NOMO-1 treated with DMSO at 0.1 percent for 48 hours (cell line): ENCODE data around the gene IL2RA.
"Not testable (repeated sequence)": the region's sequence is repeated elsewhere in the genome, so short reads cannot be mapped to it uniquely, and the experiment has no call there.

ENCODE experiments used
- DNase-seq: peaks from one replicate; lab custom pipeline; 2025; ENCODE audit not compliant: unreplicated experiment; lab: John Stamatoyannopoulos, UW

IL2RA gene

DNA sequence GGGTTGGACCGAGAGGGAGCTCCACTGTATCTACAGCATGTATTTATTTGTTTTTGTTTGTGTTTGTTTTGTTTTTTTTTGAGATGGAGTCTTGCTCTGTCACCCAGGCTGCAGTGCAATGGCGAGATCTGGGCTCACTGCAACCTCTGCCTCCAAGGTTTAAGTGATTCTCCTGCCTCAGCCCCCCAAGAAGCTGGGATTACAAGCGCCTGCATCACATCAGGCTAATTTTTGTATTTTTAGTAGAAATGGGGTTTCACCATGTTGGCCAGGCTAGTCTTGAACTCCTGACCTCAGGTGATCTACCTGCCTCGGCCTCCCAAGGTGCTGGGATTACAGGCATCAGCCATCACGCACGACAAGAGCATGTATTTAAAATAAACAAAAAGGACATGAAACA, 18.8 kb downstream of the IL2RA start:
- not testable (repeated sequence) for DNase-seq

DNA sequence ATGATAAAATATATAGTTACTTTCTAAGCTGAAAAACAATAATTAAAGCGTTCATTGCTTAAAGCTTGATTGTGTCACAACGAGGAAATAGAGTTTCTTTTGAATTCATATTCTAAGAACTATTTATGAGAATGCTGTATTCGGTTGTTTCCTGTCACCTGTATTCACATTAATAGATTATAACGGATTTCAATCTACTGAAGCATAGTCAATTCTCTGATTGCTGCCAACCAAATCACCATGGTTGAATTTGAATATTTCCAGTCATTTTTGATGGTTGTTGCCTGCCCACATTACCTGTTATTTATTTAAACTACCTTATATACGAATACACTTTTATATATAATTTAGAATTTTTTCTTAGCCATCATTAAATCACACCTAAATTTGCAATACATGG, 22.0 kb downstream of the IL2RA start:
- no peak for DNase-seq

DNA sequence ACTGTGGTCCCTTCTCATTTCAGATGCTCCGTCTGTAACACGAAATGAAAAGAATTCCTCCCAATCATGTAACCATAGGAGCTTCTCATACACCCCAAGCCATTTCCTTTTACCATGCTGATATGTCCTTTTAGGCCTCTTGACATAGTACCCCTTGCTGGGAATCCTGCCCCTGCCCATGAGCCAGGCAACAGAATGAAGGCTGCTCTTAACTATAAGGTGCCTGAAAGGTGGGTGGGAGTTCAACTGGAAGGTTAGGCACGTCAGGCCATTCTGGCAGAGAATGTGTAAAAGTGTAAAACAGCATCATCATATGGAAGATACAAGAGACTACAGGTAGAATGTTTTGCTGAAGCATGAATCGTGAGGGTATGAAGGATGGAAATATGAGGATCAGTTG, 22.5 kb downstream of the IL2RA start:
- DNase-seq: no peak

DNA sequence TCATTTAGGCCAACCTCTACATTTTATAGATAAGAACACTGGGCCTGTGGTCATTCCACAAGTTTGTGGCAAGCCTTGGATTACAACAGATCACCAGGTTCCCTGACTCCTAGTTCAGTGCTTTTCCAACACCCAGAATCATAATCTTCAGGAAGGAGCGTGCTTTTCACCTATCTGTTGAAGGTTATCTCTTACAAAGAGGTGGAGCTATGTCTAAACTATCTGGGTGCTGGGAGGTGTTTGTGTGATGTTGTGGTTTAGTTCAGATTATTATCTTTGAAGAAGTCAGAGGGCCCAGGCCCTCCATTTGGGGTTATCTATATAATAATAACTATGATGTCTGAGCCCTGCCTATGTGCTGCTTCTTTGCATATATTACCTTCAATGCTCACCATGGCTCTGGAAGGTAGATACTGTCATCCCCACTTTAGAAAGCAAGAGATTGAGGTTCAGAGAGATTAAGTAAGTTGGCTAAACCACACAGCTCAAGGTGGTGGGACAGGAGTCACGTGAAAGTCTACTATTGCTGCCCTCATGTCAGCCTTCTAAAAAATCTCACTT, 24.0 kb downstream of the IL2RA start:
- no peak for DNase-seq

DNA sequence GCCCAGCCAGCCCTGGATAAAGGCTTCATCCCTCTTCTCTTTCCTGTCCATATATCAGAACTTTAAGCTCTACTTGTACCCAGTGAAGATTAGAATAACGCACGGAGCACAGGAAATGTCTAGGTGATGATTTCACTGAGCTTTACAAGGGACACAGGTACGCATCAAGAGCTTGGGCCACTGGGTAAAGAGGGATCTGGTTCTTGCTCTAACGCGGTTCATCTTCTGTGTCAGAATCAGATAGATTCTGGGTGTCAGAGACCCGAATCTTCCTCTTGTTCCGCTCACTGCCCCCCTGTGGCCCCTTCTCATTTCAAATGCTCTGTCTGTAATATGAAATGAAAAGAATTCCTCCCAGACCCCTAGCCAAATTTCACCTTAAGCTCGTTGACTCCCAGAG, 24.7 kb downstream of the IL2RA start:
- no peak for DNase-seq

DNA sequence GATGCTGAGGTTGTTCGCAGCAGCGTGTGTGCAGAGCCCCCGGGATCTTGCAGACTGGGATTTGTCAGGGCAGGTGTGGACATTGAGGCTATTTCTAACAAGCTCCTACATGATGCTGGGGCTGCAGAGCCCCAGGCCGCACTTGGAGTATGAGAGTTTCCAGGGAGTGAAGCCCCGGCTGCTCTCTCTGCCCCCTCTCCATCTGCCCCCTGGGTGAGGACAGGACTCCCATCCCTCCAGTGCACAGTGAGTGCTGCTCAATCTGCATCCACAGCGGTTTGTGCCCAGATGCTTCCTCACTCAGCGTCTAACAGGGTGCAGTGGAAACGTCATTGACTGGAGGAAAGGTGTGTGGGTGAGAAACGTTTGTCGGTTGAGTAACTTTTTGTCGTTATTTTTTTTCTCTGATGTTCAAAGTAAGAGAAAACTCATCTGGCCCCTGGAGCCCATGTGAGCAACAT, 25.3 kb downstream of the IL2RA start:
- no peak for DNase-seq

DNA sequence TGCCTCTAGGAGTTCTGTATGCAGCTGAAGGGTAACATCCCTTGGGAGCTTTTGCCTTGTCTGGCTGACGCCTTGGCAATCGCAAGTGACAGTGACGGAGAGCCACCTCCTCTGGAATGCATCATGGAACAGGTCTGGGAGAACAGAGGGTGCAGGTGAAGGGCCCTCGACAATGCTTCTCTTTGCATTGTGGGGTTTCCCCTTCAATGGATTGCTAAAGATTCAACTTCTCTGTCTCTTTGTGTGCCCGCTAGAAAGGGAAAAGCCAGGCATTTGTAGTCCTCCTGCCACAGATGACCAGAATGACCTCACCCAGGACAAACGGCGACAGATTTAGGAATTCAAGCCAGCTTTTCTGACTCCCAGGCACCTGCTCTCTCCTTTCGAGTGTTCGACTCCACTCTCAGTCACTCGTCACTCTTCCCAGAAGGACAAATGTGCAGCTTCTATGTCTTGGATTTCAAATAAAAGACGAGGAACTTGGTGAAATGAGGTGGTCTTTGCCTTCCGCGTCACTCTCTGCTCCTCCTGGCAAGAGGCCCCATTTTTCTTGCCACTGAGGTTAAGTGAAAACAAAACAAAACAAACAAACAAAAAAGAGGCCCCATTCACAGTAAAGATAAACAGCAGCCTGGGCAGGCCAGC, 26.1 kb downstream of the IL2RA start:
- no peak for DNase-seq

DNA sequence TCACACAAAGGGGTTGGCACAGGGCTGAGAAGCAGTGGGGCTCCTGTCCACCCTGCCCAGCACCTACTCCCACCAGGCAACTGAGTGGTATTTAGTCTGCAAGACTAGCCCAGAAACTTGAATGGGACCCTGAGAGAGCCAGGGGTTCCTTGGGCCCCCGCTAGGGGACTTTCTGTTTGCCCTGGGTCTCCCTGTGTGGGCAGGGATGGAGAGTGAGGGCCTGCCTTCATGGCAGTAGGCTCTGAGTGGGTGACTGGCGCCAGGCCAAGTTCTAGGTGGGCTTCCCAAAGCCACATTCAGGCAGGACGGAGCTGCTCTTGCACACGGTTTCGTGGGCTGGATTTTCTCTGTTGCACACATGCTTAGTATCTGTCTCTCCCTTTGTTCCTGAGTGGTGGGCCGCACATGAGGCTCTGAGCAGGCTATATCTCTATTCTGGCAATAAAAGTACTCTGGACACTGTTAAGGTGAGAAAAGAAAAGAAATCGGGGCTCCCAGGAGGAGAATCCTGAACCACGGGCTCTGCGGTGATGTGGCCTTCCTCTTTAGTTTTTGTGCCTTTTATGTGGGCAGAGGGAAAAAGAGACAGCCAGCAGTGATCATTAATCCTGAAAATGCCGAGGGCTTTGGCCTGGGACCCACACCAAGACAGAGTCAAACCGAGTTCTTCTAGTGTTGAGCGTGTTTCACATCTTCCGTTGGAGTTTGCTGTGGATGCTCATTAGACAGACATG, 26.9 kb downstream of the IL2RA start:
- DNase-seq: no peak

DNA sequence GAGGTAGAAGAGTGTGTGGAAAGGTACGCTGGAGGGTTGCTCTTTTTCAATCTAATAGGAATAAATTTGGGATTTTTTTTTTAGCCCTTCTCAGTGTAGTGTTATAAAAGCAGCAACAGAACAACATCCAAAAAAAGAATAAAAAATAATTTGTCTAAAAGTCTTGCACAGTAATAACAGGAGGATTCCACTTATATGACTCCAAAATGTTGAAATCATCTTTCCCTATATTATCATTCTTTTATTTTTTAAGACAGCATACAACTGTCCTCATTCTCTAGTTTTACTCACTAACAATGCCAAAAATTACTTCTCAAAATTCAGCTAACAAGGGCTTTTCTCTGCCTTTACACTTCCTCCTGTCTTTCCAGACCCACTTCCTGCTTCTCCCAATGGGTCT, 27.8 kb downstream of the IL2RA start:
- DNase-seq: no peak

DNA sequence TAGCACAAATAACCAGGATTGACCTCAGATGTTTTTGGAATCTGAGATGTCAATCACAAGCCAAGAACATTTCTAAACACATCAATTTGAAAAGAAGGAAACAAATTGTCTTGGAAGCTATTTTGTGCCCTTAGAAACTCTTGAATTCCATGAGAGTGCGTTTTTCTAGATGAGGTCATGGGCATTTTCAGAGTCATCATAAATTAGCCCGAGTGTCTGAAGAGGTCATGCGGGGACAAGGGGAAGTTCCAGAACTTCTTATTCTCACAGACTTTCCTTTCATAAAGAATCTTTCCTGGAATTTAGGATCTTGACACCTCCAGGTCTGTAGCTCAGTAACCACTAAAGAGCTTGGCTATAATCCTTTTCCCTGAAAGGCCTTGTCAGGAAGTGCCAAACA, 28.2 kb downstream of the IL2RA start:
- DNase-seq: peak; percentile 31

DNA sequence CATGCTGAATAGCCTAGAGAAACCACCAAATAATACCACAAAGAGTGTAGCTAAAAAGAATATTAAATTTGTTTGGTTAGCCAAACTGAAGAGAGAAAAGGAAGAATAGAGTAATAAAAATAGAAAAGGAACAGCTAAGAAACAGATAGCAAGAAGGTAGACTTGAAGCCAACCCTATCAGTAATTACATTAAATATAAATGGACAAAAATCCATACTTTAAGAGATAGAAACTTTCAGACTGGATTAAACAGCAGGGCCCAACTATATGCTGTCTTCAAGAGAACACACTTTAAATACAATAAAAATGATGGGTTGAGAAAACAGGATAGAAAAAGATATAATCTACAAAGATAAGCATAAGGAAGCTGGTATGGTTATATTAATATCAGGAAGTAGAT, 31.2 kb downstream of the IL2RA start:
- no peak for DNase-seq

DNA sequence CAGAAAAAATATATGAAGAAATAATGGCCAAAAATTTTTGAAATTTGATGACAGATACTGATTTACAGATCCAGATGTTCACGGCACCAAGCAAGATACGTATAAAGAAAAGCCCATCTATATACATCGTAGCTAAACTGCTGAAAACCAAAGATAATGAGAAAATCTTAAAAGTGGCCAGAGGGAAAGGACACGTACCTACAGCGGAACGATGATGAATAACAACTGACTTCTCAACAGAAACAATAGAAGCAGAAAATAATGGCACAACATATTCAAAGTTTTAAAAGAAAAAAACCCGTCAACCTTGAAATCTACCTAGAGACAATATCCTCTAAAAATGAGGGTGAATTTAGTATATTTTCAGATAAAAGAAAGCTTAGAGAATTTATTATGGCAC, 31.9 kb downstream of the IL2RA start:
- DNase-seq: no peak

DNA sequence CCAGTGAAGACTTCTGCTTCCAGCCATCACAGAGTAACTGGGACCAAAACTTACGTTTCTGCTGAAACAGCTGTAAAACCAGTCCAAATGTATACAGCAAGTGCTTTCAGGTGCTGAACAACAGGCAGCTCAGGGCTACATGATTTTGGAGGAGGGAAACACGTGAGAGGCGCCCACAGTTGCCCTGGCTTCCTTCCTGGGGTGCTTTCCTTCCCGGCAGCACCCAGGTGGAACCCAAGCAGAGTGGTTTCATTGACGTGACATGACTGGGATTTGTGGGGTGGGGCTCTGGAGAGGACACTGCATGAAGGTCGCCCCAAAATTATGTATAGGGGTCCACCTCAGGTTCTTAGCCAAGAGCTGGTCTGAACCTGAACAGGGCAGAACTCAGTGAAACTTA, 34.2 kb downstream of the IL2RA start:
- DNase-seq: no peak

DNA sequence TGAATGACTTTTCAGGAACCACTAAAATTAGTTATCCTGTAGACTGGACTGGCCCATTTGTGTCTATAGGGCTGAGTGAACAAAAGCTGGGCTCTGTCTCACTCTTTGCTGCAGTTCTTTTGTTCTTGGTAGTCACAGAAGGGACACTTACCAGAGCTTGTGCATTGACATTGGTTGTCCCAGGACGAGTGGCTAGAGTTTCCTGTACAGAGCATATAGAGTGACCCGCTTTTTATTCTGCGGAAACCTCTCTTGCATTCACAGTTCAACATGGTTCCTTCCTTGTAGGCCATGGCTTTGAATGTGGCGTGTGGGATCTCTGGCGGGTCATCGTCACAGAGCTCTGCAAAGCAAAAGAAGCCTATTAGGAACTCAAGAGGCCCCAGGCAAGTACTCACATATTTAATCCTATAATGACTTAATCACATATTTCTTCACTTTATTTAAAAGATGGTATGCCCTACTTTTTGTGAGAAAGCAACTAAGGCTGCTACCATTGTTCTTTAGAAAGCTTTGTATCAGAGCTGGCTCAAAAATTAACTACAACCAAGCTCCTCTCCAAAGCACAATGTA, 36.4 kb downstream of the IL2RA start:
- DNase-seq: no peak

DNA sequence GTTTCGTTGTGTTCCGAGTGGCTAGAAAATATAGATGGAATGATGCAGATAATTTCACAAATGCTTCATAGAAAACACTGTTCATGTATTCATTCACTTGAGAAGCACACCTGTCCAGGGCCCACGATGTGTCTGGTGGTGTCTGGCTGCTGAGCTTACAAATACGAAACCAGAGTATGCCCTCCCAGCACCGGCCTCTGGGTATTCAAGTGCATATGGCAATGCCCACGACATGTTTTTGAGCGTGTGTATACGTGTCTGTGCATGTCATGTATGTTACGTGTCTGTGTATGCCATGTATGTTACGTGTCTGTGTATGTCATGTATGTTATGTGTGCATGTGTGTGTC, 37.9 kb downstream of the IL2RA start:
- no peak for DNase-seq

DNA sequence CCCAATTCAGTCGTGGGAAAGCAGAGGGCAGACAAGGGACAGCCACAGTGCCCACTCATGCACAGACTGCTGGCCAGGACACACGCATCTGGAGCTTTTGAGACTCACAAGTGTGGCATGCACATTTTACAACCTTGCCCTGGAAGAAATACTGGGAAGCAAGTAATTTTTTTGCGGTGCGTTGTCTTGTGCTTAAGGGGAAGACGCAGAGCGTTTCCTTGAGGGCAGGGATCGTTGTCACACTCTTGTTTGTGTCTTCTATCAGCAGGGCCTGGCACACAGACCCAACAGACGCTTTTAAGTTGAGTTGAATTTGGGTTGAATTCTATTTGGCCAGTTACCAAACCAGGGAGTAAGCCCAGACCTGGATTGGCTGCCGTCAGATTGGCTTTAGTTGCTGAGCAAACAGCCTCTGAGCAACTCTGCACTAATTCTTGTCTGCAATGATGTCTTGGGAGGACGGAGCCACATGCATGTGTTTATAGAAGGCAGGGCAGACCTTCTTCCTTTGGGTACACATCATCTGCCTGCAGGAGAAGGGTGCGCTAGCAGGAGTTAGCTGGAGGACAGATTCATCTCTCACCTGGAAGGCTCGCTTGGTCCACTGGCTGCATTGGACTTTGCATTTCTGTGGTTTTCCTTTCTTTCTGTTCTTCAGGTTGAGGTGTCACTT, 38.4 kb downstream of the IL2RA start:
- no peak for DNase-seq

DNA sequence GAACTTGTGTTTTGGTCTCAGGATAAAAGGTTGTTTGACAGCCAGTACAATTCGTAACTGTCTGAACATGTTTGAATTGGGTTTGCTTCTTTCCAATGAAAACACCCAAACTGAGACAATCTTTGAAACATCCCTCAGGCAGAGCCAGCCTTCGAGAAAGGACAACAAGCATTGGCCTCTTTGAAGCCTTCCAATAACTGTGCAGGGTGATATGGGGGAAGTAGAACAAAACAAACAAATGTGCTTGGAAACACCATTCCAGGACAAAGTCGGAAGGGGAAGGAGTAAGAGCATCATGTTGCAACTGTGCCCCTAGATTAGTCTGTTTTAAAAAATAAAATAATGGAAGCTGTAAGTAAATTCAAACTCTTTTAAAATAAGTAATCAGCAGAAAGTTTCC, 39.5 kb downstream of the IL2RA start:
- no peak for DNase-seq

DNA sequence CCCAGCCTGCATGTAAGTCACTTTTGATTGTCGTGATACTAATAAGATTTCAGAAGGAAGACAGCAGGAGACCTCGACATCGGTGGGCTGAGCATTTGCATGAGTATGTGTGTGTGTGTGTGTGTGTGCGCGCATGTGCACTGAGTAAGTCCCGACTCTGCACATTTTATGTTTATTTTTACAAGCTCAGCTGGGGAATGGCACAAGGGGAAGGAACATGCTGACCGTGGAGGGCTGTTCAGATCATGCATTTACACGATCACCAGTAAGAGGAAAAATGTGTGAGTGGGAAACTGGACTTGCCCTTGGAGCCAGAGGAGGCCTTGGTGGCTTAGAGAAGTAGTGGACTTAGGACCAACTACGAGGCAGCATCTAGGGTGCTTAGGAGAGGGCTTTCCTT, 41.3 kb downstream of the IL2RA start:
- DNase-seq: no peak

DNA sequence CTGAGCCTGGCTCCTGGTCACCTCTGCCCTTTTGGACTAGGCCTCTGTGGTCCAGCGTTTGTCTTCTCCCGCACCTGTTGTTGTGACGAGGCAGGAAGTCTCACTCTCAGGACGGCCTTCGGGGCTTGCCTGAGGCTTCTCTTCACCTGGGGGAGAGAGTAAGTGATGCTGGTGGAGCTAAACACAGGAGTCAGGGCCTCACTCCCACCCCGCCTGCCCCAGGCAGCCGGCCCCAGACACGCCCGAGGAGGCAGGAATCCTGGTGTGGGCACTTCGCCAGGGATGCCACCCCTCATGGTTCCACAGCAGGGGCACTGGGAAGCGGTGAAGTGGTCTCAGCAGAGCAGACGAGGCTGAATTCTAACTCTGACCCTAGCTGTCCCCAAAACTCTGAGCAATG, 42.4 kb downstream of the IL2RA start:
- no peak for DNase-seq

DNA sequence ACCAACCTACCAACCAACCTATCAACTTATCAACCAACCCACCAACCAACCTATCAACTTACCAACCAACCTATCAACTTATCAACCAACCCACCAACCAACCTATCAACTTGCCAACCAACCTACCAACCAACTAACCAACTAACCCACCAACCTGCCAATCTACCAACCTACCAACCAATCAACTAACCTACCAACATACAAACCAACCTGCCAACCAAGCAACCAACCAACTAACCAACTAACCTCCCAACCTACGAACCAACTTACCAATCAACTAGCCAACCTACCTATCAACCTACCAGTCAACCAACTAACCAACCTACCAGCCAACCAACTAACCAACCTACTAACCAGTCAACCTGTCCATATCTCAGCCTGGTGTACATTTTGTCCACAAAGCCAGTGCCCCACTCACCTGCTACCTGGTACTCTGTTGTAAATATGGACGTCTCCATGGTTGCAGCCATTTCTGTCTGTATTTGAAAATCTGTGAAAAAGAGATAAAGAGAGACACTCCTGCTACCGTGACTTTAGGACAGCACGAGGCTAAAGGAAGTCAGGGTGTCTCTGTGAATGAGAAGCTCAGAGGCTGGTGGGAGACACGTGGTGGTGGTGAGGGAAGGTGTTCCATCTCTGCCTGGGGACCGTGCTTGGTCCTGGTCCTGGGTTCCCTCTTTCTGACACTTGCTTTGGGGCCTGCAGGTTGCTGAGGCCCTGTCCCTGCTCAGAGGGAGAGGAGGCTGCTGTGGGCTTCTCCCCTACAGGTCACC, 43.0 kb downstream of the IL2RA start:
- DNase-seq: no peak

DNA sequence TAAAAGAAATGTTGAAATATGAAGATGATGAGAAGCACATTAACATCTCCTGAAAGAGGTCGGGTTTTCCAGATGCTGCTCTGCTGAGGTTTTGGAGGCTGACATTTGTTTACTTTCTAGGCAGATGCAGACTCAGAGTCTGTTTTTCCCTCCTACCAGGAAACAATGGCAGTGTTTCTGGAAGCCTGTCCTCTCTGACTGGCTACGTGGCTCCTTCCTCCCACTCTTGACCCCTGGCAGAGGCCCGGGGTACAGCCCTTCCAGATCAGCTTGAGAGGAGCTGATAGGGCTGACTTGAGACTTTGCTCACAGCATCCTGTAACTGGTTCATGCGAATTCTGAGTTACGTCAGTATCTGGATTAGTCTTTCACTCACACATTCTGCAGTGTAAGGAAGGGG, 43.7 kb downstream of the IL2RA start:
- DNase-seq: no peak
